HCT116 (cell line): ENCODE data around the gene NAA15. TPM values are rescaled to one million over a fixed set of nuclear protein-coding genes. Genes with fewer than 3 reads are reported as not detected.

ENCODE experiments used
- ATAC-seq: fragments of 200-7000 bp; cut with Tn5 transposase; 2 replicates; pipeline ENCODE4 v1.9.1; 2020; ENCODE audit warnings: mild to moderate bottlenecking, moderate library complexity
- BruUV-seq: library from RNA; stranded (reverse); fragments of 400-500 nt; replicated peaks from 2 replicates; lab custom pipeline; 2021; lab: Mats Ljungman, UMichigan
- CTCF ChIA-PET: fragments of 300-600 bp; sonication (Branson Sonifier 250); formaldehyde crosslinking; loops from one replicate; lab custom pipeline; 2021; ENCODE audit warnings: antibody characterized with exemption; lab: Charles Lee
- POLR2A ChIA-PET: fragments of 300-600, 350-600 bp; sonication (Branson Sonifier 250); formaldehyde crosslinking; loops from one replicate; lab custom pipeline; 2021; ENCODE audit warnings: antibody characterized with exemption; lab: Charles Lee
- RAD21 ChIA-PET, 2 experiments: fragments of 300-600 bp; sonication (Branson Sonifier 250); formaldehyde crosslinking; loops; one replicate each; lab custom pipeline; 2023; ENCODE audit warnings: low total read pairs in 2 of 2; ENCODE audit not compliant: uncharacterized antibody in 2 of 2, unreplicated experiment in 2 of 2, low non-redundant PET in 1 of 2; lab: Charles Lee
- DNase-seq: peaks from one replicate; pipeline ENCODE4 v3.0.0-alpha.2; 2010; ENCODE audit warnings: low read depth, low spot score
- H2AFZ ChIP-seq: fragments of 200-600 bp; shearing (Covaris generic), sonication (generic); 2 replicates; pipeline ENCODE4 v1.6.1; 2017; ENCODE audit warnings: low read depth, mixed run types, mixed read lengths, antibody characterized with exemption, low read length; ENCODE audit not compliant: poor library complexity, severe bottlenecking
- H3K27ac ChIP-seq: 2 replicates; pipeline ENCODE4 v1.5.1; 2012; ENCODE audit warnings: low read depth, low read length
- H3K27me3 ChIP-seq: fragments of 200-600 bp; sonication (generic); 2 replicates; pipeline ENCODE4 v1.6.1; 2016; ENCODE audit warnings: mixed run types, low read length, mixed read lengths; ENCODE audit not compliant: insufficient read depth
- H3K36me3 ChIP-seq, 2 experiments: fragments of 200-500 bp in 1 of 2; fragments of 200-600 bp in 1 of 2; sonication (Bioruptor generic) in 1 of 2; sonication (generic) in 1 of 2; 2 replicates each; pipeline versions ENCODE4 v1.5.1 to v1.6.1; 2014 to 2016; ENCODE audit warnings: low read length in 2 of 2, inconsistent platforms in 1 of 2, mixed read lengths in 1 of 2, mixed run types in 1 of 2; ENCODE audit not compliant: insufficient read depth in 2 of 2, control insufficient read depth in 1 of 2
- H3K4me1 ChIP-seq, 2 experiments: fragments of 200-600 bp in 1 of 2; sonication (generic) in 1 of 2; 2 replicates each; pipeline versions ENCODE4 v1.5.1 to v1.6.1; 2012 to 2017; ENCODE audit warnings: low read length in 2 of 2, inconsistent platforms in 1 of 2, mild to moderate bottlenecking in 1 of 2, mixed read lengths in 1 of 2, mixed run types in 1 of 2, moderate library complexity in 1 of 2; ENCODE audit not compliant: insufficient read depth in 2 of 2, control insufficient read depth in 1 of 2
- H3K4me2 ChIP-seq: fragments of 200-600 bp; sonication (generic); 2 replicates; pipeline ENCODE4 v1.6.1; 2017; ENCODE audit warnings: mixed run types, low read length, mixed read lengths
- H3K4me3 ChIP-seq, 2 experiments: fragments of 200-600 bp in 1 of 2; sonication (generic) in 1 of 2; replicated peaks in 1 of 2; 2 replicates each; pipeline ENCODE4 v1.5.1; 2011 to 2016; ENCODE audit warnings: low read length in 2 of 2, control low read depth in 1 of 2, low read depth in 1 of 2, mild to moderate bottlenecking in 1 of 2, mixed read lengths in 1 of 2, mixed run types in 1 of 2
- H3K79me2 ChIP-seq: fragments of 200-600 bp; sonication (generic); 2 replicates; pipeline ENCODE4 v1.6.1; 2017; ENCODE audit warnings: mild to moderate bottlenecking, mixed run types, low read length, moderate library complexity, mixed read lengths; ENCODE audit not compliant: insufficient read depth
- H3K9ac ChIP-seq: fragments of 200-600 bp; sonication (generic); 2 replicates; pipeline ENCODE4 v1.6.1; 2016; ENCODE audit warnings: low read length, mixed read lengths
- H3K9me2 ChIP-seq: fragments of 200-600 bp; sonication (generic), shearing (Covaris generic); 2 replicates; pipeline ENCODE4 v1.6.1; 2017; ENCODE audit warnings: mixed run types, mild to moderate bottlenecking, moderate library complexity; ENCODE audit not compliant: insufficient read depth
- H3K9me3 ChIP-seq, 2 experiments: fragments of 200-500 bp in 1 of 2; fragments of 200-600 bp in 1 of 2; sonication (Bioruptor generic) in 1 of 2; sonication (generic) in 1 of 2; 2 replicates each; pipeline ENCODE4 v1.6.1; 2014 to 2017; ENCODE audit warnings: low read length in 2 of 2, mixed read lengths in 2 of 2, inconsistent platforms in 1 of 2, low read depth in 1 of 2, mild to moderate bottlenecking in 1 of 2, mixed run types in 1 of 2, moderate library complexity in 1 of 2; ENCODE audit not compliant: control insufficient read depth in 1 of 2, insufficient read depth in 1 of 2
- H4K20me1 ChIP-seq: fragments of 200-600 bp; sonication (generic), shearing (Covaris generic); 2 replicates; pipeline ENCODE4 v1.6.1; 2017; ENCODE audit warnings: mixed run types, mild to moderate bottlenecking, moderate library complexity; ENCODE audit not compliant: insufficient read depth
- CBX3 ChIP-seq: IDR thresholded peaks from 2 replicates; pipeline ENCODE4 v1.6.1; 2012; ENCODE audit warnings: low read depth
- CEBPB ChIP-seq: IDR thresholded peaks from 2 replicates; pipeline ENCODE4 v1.6.1; 2012; ENCODE audit warnings: low read depth
- EGR1 ChIP-seq: IDR thresholded peaks from 2 replicates; pipeline ENCODE4 v1.6.1; 2012; ENCODE audit warnings: low read depth
- ELF1 ChIP-seq: IDR thresholded peaks from 2 replicates; pipeline ENCODE4 v1.6.1; 2012; ENCODE audit warnings: low read depth, borderline replicate concordance
- EZH2 ChIP-seq: fragments of 200-600 bp; sonication (generic); IDR thresholded peaks from 2 replicates; pipeline ENCODE4 v1.6.1; 2017; ENCODE audit warnings: antibody characterized with exemption, mixed run types
- FOSL1 ChIP-seq: IDR thresholded peaks from 2 replicates; pipeline ENCODE4 v1.6.1; 2012; ENCODE audit warnings: low read depth
- JUND ChIP-seq: IDR thresholded peaks from 2 replicates; pipeline ENCODE4 v1.6.1; 2012
- POLR2A ChIP-seq: IDR thresholded peaks from 2 replicates; pipeline ENCODE4 v1.7.0; 2011; ENCODE audit warnings: borderline replicate concordance; ENCODE audit not compliant: insufficient read depth, insufficient read length; ENCODE audit errors: extremely low read depth
- POLR2AphosphoS5 ChIP-seq: IDR thresholded peaks from 2 replicates; pipeline ENCODE4 v1.6.1; 2011; ENCODE audit warnings: mild to moderate bottlenecking, low read depth, low read length, moderate library complexity
- RAD21 ChIP-seq: IDR thresholded peaks from 2 replicates; pipeline ENCODE4 v1.6.1; 2012; ENCODE audit warnings: low read depth, mild to moderate bottlenecking
- SIN3A ChIP-seq: IDR thresholded peaks from 2 replicates; pipeline ENCODE4 v1.6.1; 2012; ENCODE audit warnings: low read depth
- SP1 ChIP-seq: IDR thresholded peaks from 2 replicates; pipeline ENCODE4 v1.6.1; 2012; ENCODE audit warnings: low read depth
- SRF ChIP-seq: IDR thresholded peaks from 2 replicates; pipeline ENCODE4 v1.6.1; 2012; ENCODE audit warnings: low read depth
- YY1 ChIP-seq: IDR thresholded peaks from 2 replicates; pipeline ENCODE4 v1.6.1; 2011; ENCODE audit warnings: low read length, low read depth, moderate library complexity, mild to moderate bottlenecking; ENCODE audit not compliant: insufficient replicate concordance; ENCODE audit errors: extremely low read depth
- ZFX ChIP-seq: fragments of 450-650 bp; IDR thresholded peaks from 2 replicates; pipeline ENCODE4 v1.6.1; 2017
- ZNF274 ChIP-seq: fragments of 200-500 bp; sonication (Bioruptor generic); IDR thresholded peaks from 2 replicates; pipeline ENCODE4 v1.6.1; 2014; ENCODE audit warnings: mild to moderate bottlenecking, low read depth, low read length, inconsistent platforms
- intact Hi-C: fragments of 100-400 bp; cut with micrococcal nuclease; formaldehyde crosslinking; loops from 2 replicates; pipeline ENCODE4 v1.10.0; 2022
- total RNA-seq: library from RNA; stranded (reverse); gene quantifications from one replicate; pipeline ENCODE4 v1.2.1, GENCODE V29; 2021; ENCODE audit not compliant: unreplicated experiment
- TF ChIP-seq, protein P1 (sequence below): IDR thresholded peaks from 2 replicates; pipeline ENCODE4 v1.6.1; 2012
- TF ChIP-seq, protein P2 (sequence below): IDR thresholded peaks from 2 replicates; pipeline ENCODE4 v1.6.1; 2012; ENCODE audit warnings: low read depth
- TF ChIP-seq, protein P3 (sequence below), 3 experiments: fragments of 200-600 bp in 1 of 3; sonication (generic) in 1 of 3; IDR thresholded peaks in 2 of 3; conservative IDR thresholded peaks in 1 of 3; 2 replicates each; pipeline ENCODE4 v1.5.1; 2012 to 2017; ENCODE audit warnings: low read depth in 2 of 3, low read length in 2 of 3, antibody characterized with exemption in 1 of 3, borderline replicate concordance in 1 of 3, control low read depth in 1 of 3, mild to moderate bottlenecking in 1 of 3, mixed read lengths in 1 of 3, mixed run types in 1 of 3, moderate library complexity in 1 of 3; ENCODE audit not compliant: insufficient read depth in 1 of 3
- TF ChIP-seq, protein P4 (sequence below): IDR thresholded peaks from 2 replicates; pipeline ENCODE4 v1.6.1; 2011; ENCODE audit warnings: mild to moderate bottlenecking, low read length, moderate library complexity; ENCODE audit not compliant: insufficient replicate concordance; ENCODE audit errors: extremely low read depth

The NAA15 gene
- total RNA-seq, 1 experiment from 2014 or later = 79.7 TPM

DNA sequence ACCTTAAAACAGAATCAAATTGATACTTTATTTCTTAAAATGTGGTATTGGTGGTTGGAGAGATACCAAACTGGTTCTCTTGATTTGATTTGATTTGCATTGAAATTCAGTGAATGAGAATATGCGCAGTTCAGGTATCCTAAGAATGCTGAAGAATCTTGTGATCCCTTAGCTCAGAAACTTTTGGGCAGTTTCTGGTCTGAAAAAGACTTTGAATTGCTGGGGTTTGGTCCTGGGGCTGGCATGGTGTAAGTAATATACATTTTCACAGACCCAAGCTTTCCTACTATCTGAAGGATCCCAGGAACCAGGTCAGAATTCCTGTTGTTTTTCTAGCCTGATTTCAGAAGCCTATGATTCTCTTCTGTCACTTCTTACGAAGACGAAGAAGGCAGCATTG is 159.3 kb downstream of the NAA15 start:
- BruUV-seq = no TSS peak
- peaks cover 8 to 13% of the 10 kb centered on the region in 2 experiments for H3K4me1 ChIP-seq
- DNase-seq = no peak
- H3K9me3 ChIP-seq = no peaks in the 10 kb centered on the region
- no peak overlapping the region for H3K9ac ChIP-seq
- ATAC-seq = no peak
- no peaks in the 10 kb centered on the region for H3K27me3 ChIP-seq
- H3K36me3 ChIP-seq = no peaks in the 10 kb centered on the region
- no peaks in the 10 kb centered on the region for H4K20me1 ChIP-seq
- no peak overlapping the region for H3K4me3 ChIP-seq
- no peaks in the 10 kb centered on the region for H3K9me2 ChIP-seq
- H2AFZ ChIP-seq = no peak overlapping the region
- TF ChIP-seq, protein P1, sequence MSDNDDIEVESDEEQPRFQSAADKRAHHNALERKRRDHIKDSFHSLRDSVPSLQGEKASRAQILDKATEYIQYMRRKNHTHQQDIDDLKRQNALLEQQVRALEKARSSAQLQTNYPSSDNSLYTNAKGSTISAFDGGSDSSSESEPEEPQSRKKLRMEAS = no peak
- TF ChIP-seq ZNF274 (no peak), ZFX (no peak), RAD21 (no peak), FOSL1 (no peak), YY1 (no peak), POLR2AphosphoS5 (no peak), EGR1 (no peak), SRF (no peak), ELF1 (no peak), SIN3A (no peak), CEBPB (no peak), POLR2A (no peak), JUND (no peak), CBX3 (no peak), EZH2 (no peak), SP1 (no peak)
- TF ChIP-seq, protein P2, sequence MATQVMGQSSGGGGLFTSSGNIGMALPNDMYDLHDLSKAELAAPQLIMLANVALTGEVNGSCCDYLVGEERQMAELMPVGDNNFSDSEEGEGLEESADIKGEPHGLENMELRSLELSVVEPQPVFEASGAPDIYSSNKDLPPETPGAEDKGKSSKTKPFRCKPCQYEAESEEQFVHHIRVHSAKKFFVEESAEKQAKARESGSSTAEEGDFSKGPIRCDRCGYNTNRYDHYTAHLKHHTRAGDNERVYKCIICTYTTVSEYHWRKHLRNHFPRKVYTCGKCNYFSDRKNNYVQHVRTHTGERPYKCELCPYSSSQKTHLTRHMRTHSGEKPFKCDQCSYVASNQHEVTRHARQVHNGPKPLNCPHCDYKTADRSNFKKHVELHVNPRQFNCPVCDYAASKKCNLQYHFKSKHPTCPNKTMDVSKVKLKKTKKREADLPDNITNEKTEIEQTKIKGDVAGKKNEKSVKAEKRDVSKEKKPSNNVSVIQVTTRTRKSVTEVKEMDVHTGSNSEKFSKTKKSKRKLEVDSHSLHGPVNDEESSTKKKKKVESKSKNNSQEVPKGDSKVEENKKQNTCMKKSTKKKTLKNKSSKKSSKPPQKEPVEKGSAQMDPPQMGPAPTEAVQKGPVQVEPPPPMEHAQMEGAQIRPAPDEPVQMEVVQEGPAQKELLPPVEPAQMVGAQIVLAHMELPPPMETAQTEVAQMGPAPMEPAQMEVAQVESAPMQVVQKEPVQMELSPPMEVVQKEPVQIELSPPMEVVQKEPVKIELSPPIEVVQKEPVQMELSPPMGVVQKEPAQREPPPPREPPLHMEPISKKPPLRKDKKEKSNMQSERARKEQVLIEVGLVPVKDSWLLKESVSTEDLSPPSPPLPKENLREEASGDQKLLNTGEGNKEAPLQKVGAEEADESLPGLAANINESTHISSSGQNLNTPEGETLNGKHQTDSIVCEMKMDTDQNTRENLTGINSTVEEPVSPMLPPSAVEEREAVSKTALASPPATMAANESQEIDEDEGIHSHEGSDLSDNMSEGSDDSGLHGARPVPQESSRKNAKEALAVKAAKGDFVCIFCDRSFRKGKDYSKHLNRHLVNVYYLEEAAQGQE = no peak
- TF ChIP-seq, protein P3, sequence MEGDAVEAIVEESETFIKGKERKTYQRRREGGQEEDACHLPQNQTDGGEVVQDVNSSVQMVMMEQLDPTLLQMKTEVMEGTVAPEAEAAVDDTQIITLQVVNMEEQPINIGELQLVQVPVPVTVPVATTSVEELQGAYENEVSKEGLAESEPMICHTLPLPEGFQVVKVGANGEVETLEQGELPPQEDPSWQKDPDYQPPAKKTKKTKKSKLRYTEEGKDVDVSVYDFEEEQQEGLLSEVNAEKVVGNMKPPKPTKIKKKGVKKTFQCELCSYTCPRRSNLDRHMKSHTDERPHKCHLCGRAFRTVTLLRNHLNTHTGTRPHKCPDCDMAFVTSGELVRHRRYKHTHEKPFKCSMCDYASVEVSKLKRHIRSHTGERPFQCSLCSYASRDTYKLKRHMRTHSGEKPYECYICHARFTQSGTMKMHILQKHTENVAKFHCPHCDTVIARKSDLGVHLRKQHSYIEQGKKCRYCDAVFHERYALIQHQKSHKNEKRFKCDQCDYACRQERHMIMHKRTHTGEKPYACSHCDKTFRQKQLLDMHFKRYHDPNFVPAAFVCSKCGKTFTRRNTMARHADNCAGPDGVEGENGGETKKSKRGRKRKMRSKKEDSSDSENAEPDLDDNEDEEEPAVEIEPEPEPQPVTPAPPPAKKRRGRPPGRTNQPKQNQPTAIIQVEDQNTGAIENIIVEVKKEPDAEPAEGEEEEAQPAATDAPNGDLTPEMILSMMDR (IDR thresholded peaks at IDR 0.05 in 2 of 3, conservative IDR thresholded peaks at IDR 0.05 in 1 of 3; ENCODE audit: borderline replicate concordance in 1 of 3, insufficient read depth in 1 of 3, low read depth in 2 of 3, low read length in 2 of 3) = no peak
- TF ChIP-seq, protein P4, sequence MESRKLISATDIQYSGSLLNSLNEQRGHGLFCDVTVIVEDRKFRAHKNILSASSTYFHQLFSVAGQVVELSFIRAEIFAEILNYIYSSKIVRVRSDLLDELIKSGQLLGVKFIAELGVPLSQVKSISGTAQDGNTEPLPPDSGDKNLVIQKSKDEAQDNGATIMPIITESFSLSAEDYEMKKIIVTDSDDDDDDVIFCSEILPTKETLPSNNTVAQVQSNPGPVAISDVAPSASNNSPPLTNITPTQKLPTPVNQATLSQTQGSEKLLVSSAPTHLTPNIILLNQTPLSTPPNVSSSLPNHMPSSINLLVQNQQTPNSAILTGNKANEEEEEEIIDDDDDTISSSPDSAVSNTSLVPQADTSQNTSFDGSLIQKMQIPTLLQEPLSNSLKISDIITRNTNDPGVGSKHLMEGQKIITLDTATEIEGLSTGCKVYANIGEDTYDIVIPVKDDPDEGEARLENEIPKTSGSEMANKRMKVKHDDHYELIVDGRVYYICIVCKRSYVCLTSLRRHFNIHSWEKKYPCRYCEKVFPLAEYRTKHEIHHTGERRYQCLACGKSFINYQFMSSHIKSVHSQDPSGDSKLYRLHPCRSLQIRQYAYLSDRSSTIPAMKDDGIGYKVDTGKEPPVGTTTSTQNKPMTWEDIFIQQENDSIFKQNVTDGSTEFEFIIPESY = no peak
- no peak overlapping the region for H3K27ac ChIP-seq
- H3K79me2 ChIP-seq = peaks cover 70% of the 10 kb centered on the region
- intact Hi-C loops = no loop called here
- ChIA-PET CTCF (no interaction called here), RAD21 (no interaction called here), POLR2A (no interaction called here)
- H3K4me2 ChIP-seq = no peak overlapping the region
